BLaER1 treated with 17β-estradiol and CSF1 and Interleukin-3, amounts not matched to agents 10 nM and 100 nM (cell line): Measurements from ENCODE around the gene GSTM3.

Experiments used
- H3K27ac ChIP-seq, 11 experiments: shearing (Covaris generic); formaldehyde crosslinking; 2 replicates each; pipeline ENCODE4 v1.8.1; 2022
- H3K27me3 ChIP-seq, 11 experiments: shearing (Covaris generic); formaldehyde crosslinking; 2 replicates each; pipeline ENCODE4 v1.8.1; 2022
- H3K36me3 ChIP-seq, 11 experiments: shearing (Covaris generic); formaldehyde crosslinking; 2 replicates each; pipeline ENCODE4 v1.8.1; 2022
- H3K4me1 ChIP-seq, 10 experiments: shearing (Covaris generic); formaldehyde crosslinking; 2 replicates each; pipeline ENCODE4 v1.8.1; 2022
- H3K4me2 ChIP-seq, 11 experiments: shearing (Covaris generic); formaldehyde crosslinking; 2 replicates each; pipeline ENCODE4 v1.8.1; 2022
- H3K4me3 ChIP-seq, 10 experiments: shearing (Covaris generic); formaldehyde crosslinking; 2 replicates each; pipeline ENCODE4 v1.8.1; 2022
- H3K9ac ChIP-seq, 11 experiments: shearing (Covaris generic); formaldehyde crosslinking; 2 replicates each; pipeline ENCODE4 v1.8.1; 2022
- H3K9me3 ChIP-seq, 11 experiments: shearing (Covaris generic); formaldehyde crosslinking; replicated peaks in 1 of 11; 2 replicates each; pipeline ENCODE4 v1.8.1; 2022
- H4K20me1 ChIP-seq, 11 experiments: shearing (Covaris generic); formaldehyde crosslinking; 2 replicates each; pipeline ENCODE4 v1.8.1; 2022
- Cebpa-rat ChIP-seq, 11 experiments: shearing (Covaris generic); IDR thresholded peaks; 2 replicates each; pipeline ENCODE4 v1.8.1; 2022

The GSTM3 gene

GRCh38 chr1:109765483-109765815, 24.6 kb upstream of the GSTM3 start:
- Histone ChIP-seq H3K4me1 (peaks cover 5 to 33% (median 19%) of the 10 kb centered on the region in 10 experiments; a peak in 19 of 20 replicates), H3K27me3 (no peaks in the 10 kb centered on the region), H3K4me2 (no peak overlapping the region; a peak in 1 of 22 replicates), H3K9ac (no peak overlapping the region), H3K36me3 (no peaks in the 10 kb centered on the region), H4K20me1 (no peaks in the 10 kb centered on the region), H3K4me3 (no peak overlapping the region), H3K27ac (no peak overlapping the region), H3K9me3 (no peaks in the 10 kb centered on the region)
- no peak for TF ChIP-seq Cebpa-rat (IDR thresholded peaks at IDR 0.05)

- H3K4me1 ChIP-seq: peaks cover 5 to 33% (median 19%) of the 10 kb centered on the region in 10 experiments; a peak in 19 of 20 replicates
- H3K9me3 ChIP-seq: no peaks in the 10 kb centered on the region
- no peaks in the 10 kb centered on the region for H4K20me1 ChIP-seq
- TF ChIP-seq Cebpa-rat (IDR thresholded peaks at IDR 0.05): no peak
- peak overlapping the region in 3 of 11 experiments; percentile 85 to 95 (median 90); a peak in 3 of 22 replicates for H3K4me2 ChIP-seq
- H3K27ac ChIP-seq: peak overlapping the region in 1 of 11 experiments; percentile 84; a peak in 1 of 22 replicates
- H3K9ac ChIP-seq: no peak overlapping the region; a peak in 1 of 22 replicates
- H3K36me3 ChIP-seq: no peaks in the 10 kb centered on the region
- H3K27me3 ChIP-seq: no peaks in the 10 kb centered on the region
- H3K4me3 ChIP-seq: no peak overlapping the region
These were observed 24.0 kb upstream of the GSTM3 start for GRCh38 chr1:109764561-109765482.

GRCh38 chr1:109763646-109764415, 23.0 kb upstream of the GSTM3 start, which contains the start of gene EPS8L3:
Gene EPS8L3, minus strand, starts transcription at chr1:109763923. Its CDS starts 2,174 bp downstream, at chr1:109761749.
- H3K4me3 ChIP-seq: no peak within 1 kb of the TSS
- peak within 1 kb of the TSS in 10 of 11 experiments; percentile 34 to 94 (median 78); a peak in 20 of 22 replicates for H3K27ac ChIP-seq
- H3K9me3 ChIP-seq: no peaks in the 10 kb centered on the region
- TF ChIP-seq Cebpa-rat (IDR thresholded peaks at IDR 0.05): no peak
- peak within 1 kb of the TSS; percentile 24 to 95 (median 65); a peak in 20 of 22 replicates for H3K4me2 ChIP-seq
- no peaks in the 10 kb centered on the region for H4K20me1 ChIP-seq
- peak within 1 kb of the TSS in 6 of 11 experiments; percentile 35 to 69 (median 59); a peak in 12 of 22 replicates for H3K9ac ChIP-seq
- peaks cover 5 to 33% (median 19%) of the 10 kb centered on the region in 10 experiments; a peak in 19 of 20 replicates for H3K4me1 ChIP-seq
- no peaks in the 10 kb centered on the region for H3K27me3 ChIP-seq
- no peaks in the 10 kb centered on the region for H3K36me3 ChIP-seq

GRCh38 chr1:109762821-109763645, 22.2 kb upstream of the GSTM3 start:
- TF ChIP-seq Cebpa-rat (IDR thresholded peaks at IDR 0.05): no peak
- no peaks in the 10 kb centered on the region for H4K20me1 ChIP-seq
- H3K9me3 ChIP-seq: no peaks in the 10 kb centered on the region
- no peaks in the 10 kb centered on the region for H3K36me3 ChIP-seq
- peak overlapping the region in 10 of 11 experiments; percentile 34 to 94 (median 78); a peak in 20 of 22 replicates for H3K27ac ChIP-seq
- peak overlapping the region in 6 of 11 experiments; percentile 35 to 69 (median 59); a peak in 12 of 22 replicates for H3K9ac ChIP-seq
- no peak overlapping the region for H3K4me3 ChIP-seq
- H3K4me1 ChIP-seq: peaks cover 5 to 33% (median 19%) of the 10 kb centered on the region in 10 experiments; a peak in 19 of 20 replicates
- peak overlapping the region; percentile 24 to 95 (median 65); a peak in 20 of 22 replicates for H3K4me2 ChIP-seq
- H3K27me3 ChIP-seq: no peaks in the 10 kb centered on the region

- H3K4me2 ChIP-seq: peak overlapping the region in 3 of 11 experiments; percentile 85 to 91 (median 90); a peak in 6 of 22 replicates
- peaks cover 5 to 33% (median 19%) of the 10 kb centered on the region in 10 experiments; a peak in 19 of 20 replicates for H3K4me1 ChIP-seq
- no peak for TF ChIP-seq Cebpa-rat (IDR thresholded peaks at IDR 0.05)
- H4K20me1 ChIP-seq: no peaks in the 10 kb centered on the region
- H3K9me3 ChIP-seq: no peaks in the 10 kb centered on the region
- no peaks in the 10 kb centered on the region for H3K27me3 ChIP-seq
- H3K36me3 ChIP-seq: no peaks in the 10 kb centered on the region
- H3K27ac ChIP-seq: 0 out of 22 replicates have a peak overlapping the region, but pooled peaks of 1 of the 11 experiments have one; percentile 2
- H3K4me3 ChIP-seq: no peak overlapping the region
- no peak overlapping the region for H3K9ac ChIP-seq
These were observed 21.3 kb upstream of the GSTM3 start for GRCh38 chr1:109762039-109762585.

- H3K27ac ChIP-seq: 0 out of 22 replicates have a peak overlapping the region, but pooled peaks of 1 of the 11 experiments have one; percentile 2
- no peaks in the 10 kb centered on the region for H3K36me3 ChIP-seq
- peaks cover 5 to 33% (median 19%) of the 10 kb centered on the region in 10 experiments; a peak in 19 of 20 replicates for H3K4me1 ChIP-seq
- no peaks in the 10 kb centered on the region for H3K9me3 ChIP-seq
- no peak for TF ChIP-seq Cebpa-rat (IDR thresholded peaks at IDR 0.05)
- no peak overlapping the region for H3K9ac ChIP-seq
- H3K4me2 ChIP-seq: no peak overlapping the region
- H3K27me3 ChIP-seq: no peaks in the 10 kb centered on the region
- H4K20me1 ChIP-seq: no peaks in the 10 kb centered on the region
- no peak overlapping the region for H3K4me3 ChIP-seq
These were observed 20.6 kb upstream of the GSTM3 start for GRCh38 chr1:109761227-109762038.

- TF ChIP-seq Cebpa-rat (IDR thresholded peaks at IDR 0.05): no peak
- no peaks in the 10 kb centered on the region for H3K36me3 ChIP-seq
- H3K4me3 ChIP-seq: no peak overlapping the region
- no peak overlapping the region for H3K9ac ChIP-seq
- H3K9me3 ChIP-seq: no peaks in the 10 kb centered on the region
- H3K4me2 ChIP-seq: no peak overlapping the region
- peaks cover 5 to 33% (median 19%) of the 10 kb centered on the region in 10 experiments; a peak in 19 of 20 replicates for H3K4me1 ChIP-seq
- no peak overlapping the region for H3K27ac ChIP-seq
- no peaks in the 10 kb centered on the region for H4K20me1 ChIP-seq
- no peaks in the 10 kb centered on the region for H3K27me3 ChIP-seq
These were observed 19.9 kb upstream of the GSTM3 start for GRCh38 chr1:109760581-109761226.
